Activated T-cell treated with anti-CD3 and anti-CD28 coated beads for 48 hours (primary cell): ENCODE results near the gene PLEKHM1.

ENCODE experiments used
- DNase-seq: peaks from one replicate; pipeline ENCODE4 v3.0.0-alpha.2; 2020; ENCODE audit warnings: low read depth

The PLEKHM1 gene

GRCh38 chr17:45398800-45399199, 91.7 kb downstream of the PLEKHM1 start:
- DNase-seq = no peak

GRCh38 chr17:45397796-45398195, 92.7 kb downstream of the PLEKHM1 start:
- DNase-seq = no peak

- no peak for DNase-seq
Measured at GRCh38 chr17:45396496-45397205, 93.9 kb downstream of the PLEKHM1 start.

- DNase-seq = no peak
Measured at GRCh38 chr17:45395569-45396415, 94.7 kb downstream of the PLEKHM1 start.

GRCh38 chr17:45394913-45395568, 95.5 kb downstream of the PLEKHM1 start:
- DNase-seq = peak; percentile 21

- no peak for DNase-seq
Measured at GRCh38 chr17:45394564-45394912, 96.0 kb downstream of the PLEKHM1 start.

- no peak for DNase-seq
Measured at GRCh38 chr17:45394091-45394490, 96.4 kb downstream of the PLEKHM1 start.

- DNase-seq = no peak
Measured at GRCh38 chr17:45393411-45393810, 97.1 kb downstream of the PLEKHM1 start.

- no peak for DNase-seq
Measured at GRCh38 chr17:45391918-45392317, 98.6 kb downstream of the PLEKHM1 start.

GRCh38 chr17:45391291-45391690, 99.2 kb downstream of the PLEKHM1 start:
- no peak for DNase-seq

GRCh38 chr17:45389354-45389753, 101.2 kb downstream of the PLEKHM1 start:
- no peak for DNase-seq

GRCh38 chr17:45388604-45389325, 101.8 kb downstream of the PLEKHM1 start:
- DNase-seq = no peak

- DNase-seq = no peak
Measured at GRCh38 chr17:45387739-45388138, 102.8 kb downstream of the PLEKHM1 start.

GRCh38 chr17:45386178-45386577, 104.3 kb downstream of the PLEKHM1 start:
- no peak for DNase-seq
